Right lung (tissue), 5 donors: ENCODE data around the gene UCN. TPM values are rescaled to one million over a fixed set of nuclear protein-coding genes. Genes with fewer than 3 reads are reported as not detected.
"Not testable (repeated sequence)": the region's sequence is repeated elsewhere in the genome, so short reads cannot be mapped to it uniquely, and the experiment has no call there.

ENCODE experiments used
- DNase-seq, 2 donors: peaks; one replicate each; pipeline ENCODE4 v3.0.0-alpha.2; 2013
- polyA plus RNA-seq, 5 donors: library from polyadenylated mRNA; unstranded; fragments of 120-200 nt; gene quantifications; one replicate each; pipeline versions ENCODE4 v1.2.1 to v1.2.3, GENCODE V29; 2013; ENCODE audit warnings: inconsistent platforms in 1 of 5, low replicate concordance in 1 of 5; ENCODE audit not compliant: insufficient read length in 5 of 5, insufficient read depth in 1 of 5

UCN gene
- polyA plus RNA-seq, 5 donors: 1.1 to 3.4 (median 1.9) TPM

GRCh38 chr2:27290549-27290948 is 17.7 kb downstream of the UCN start:
- DNase-seq: no peak

- DNase-seq: no peak
Measured at GRCh38 chr2:27288610-27289009, 19.6 kb downstream of the UCN start.

- DNase-seq: no peak
Measured at GRCh38 chr2:27285481-27285880, 22.8 kb downstream of the UCN start.

GRCh38 chr2:27284996-27285395 is 23.2 kb downstream of the UCN start:
- DNase-seq: no peak

- DNase-seq: no peak
Measured at GRCh38 chr2:27282892-27283291, 25.4 kb downstream of the UCN start.

- DNase-seq: no peak
Measured at GRCh38 chr2:27281855-27282559, 26.2 kb downstream of the UCN start, which contains the start of gene TRIM54. TSS of gene TRIM54 (plus strand) at chr2:27282429. CDS start at chr2:27282732, 303 bp downstream.

- DNase-seq: no peak
Measured at GRCh38 chr2:27281442-27281841, 26.8 kb downstream of the UCN start.

- DNase-seq: no peak
Measured at GRCh38 chr2:27280826-27281225, 27.4 kb downstream of the UCN start.

- no peak for DNase-seq
Measured at GRCh38 chr2:27278010-27278409, 30.2 kb downstream of the UCN start.

- DNase-seq: no peak
Measured at GRCh38 chr2:27275211-27276150, 32.8 kb downstream of the UCN start, which contains the start of gene DNAJC5G. TSS of gene DNAJC5G (plus strand) at chr2:27275433. CDS start at chr2:27276729, 1,296 bp downstream.

GRCh38 chr2:27272537-27273522 is 35.4 kb downstream of the UCN start:
- DNase-seq: not testable (repeated sequence)

- DNase-seq: no peak
Measured at GRCh38 chr2:27271631-27272340, 36.5 kb downstream of the UCN start.

GRCh38 chr2:27270670-27271069 is 37.6 kb downstream of the UCN start:
- DNase-seq: no peak

- DNase-seq: no peak
Measured at GRCh38 chr2:27270131-27270530, 38.1 kb downstream of the UCN start.

- DNase-seq: not testable (repeated sequence)
Measured at GRCh38 chr2:27268296-27268695, 39.9 kb downstream of the UCN start.

- DNase-seq: no peak
Measured at GRCh38 chr2:27265536-27265870, 42.7 kb downstream of the UCN start.

- DNase-seq: peak; percentile 48 to 49
Measured at GRCh38 chr2:27264753-27265535, 43.3 kb downstream of the UCN start.

- no peak for DNase-seq
Measured at GRCh38 chr2:27264253-27264752, 43.9 kb downstream of the UCN start.

- DNase-seq: no peak
Measured at GRCh38 chr2:27263287-27264252, 44.7 kb downstream of the UCN start.
